Natural killer cell (primary cell): ENCODE results near the gene CHCHD5. TPM values are rescaled to one million over a fixed set of nuclear protein-coding genes. Genes with fewer than 3 reads are reported as not detected.

ENCODE experiments used
- ATAC-seq, 3 donors: fragments of 150-1000 bp in 2 of 3; fragments of 200-7000 bp in 1 of 3; cut with Tn5 transposase; 1 replicate in 1 of 3; 2 replicates in 2 of 3; pipeline ENCODE4 v1.10.0; 2021; ENCODE audit warnings: mild to moderate bottlenecking in 2 of 3, moderate library complexity in 2 of 3
- DNase-seq, 2 donors: peaks; one replicate each; pipeline versions ENCODE4 v3.0.0 to v3.0.0-alpha.2; 2013 to 2021; ENCODE audit warnings: mixed read lengths in 1 of 2
- H3K27ac ChIP-seq: one replicate; pipeline ENCODE4 v1.5.1; 2013; ENCODE audit warnings: mild to moderate bottlenecking, low read length
- H3K27me3 ChIP-seq: one replicate; pipeline ENCODE4 v1.6.1; 2013; ENCODE audit warnings: low read length; ENCODE audit not compliant: control insufficient read depth, insufficient read depth
- H3K36me3 ChIP-seq: one replicate; pipeline ENCODE4 v1.6.1; 2013; ENCODE audit warnings: low read length; ENCODE audit not compliant: control insufficient read depth, insufficient read depth
- H3K4me1 ChIP-seq: one replicate; pipeline ENCODE4 v1.6.1; 2013; ENCODE audit warnings: low read length; ENCODE audit not compliant: control insufficient read depth, insufficient read depth
- H3K4me3 ChIP-seq: one replicate; pipeline ENCODE4 v1.5.1; 2013; ENCODE audit warnings: low read length
- H3K9me3 ChIP-seq: one replicate; pipeline ENCODE4 v1.6.1; 2013; ENCODE audit warnings: low read length; ENCODE audit not compliant: control insufficient read depth, insufficient read depth
- H3K27ac Mint-ChIP-seq, 2 donors: one replicate each; pipeline ENCODE4 v1.8.0; 2022; ENCODE audit warnings: mild to moderate bottlenecking in 2 of 2, mixed read lengths in 2 of 2, moderate library complexity in 1 of 2
- H3K27me3 Mint-ChIP-seq, 2 donors: one replicate each; pipeline ENCODE4 v1.8.0; 2022; ENCODE audit warnings: low read depth in 2 of 2, mixed read lengths in 2 of 2
- H3K36me3 Mint-ChIP-seq: one replicate; pipeline ENCODE4 v1.8.0; 2022; ENCODE audit warnings: mixed read lengths
- H3K4me1 Mint-ChIP-seq, 2 donors: one replicate each; pipeline ENCODE4 v1.8.0; 2022; ENCODE audit warnings: mixed read lengths in 2 of 2
- H3K4me3 Mint-ChIP-seq: one replicate; pipeline ENCODE4 v1.8.0; 2022; ENCODE audit warnings: mild to moderate bottlenecking, moderate library complexity, mixed read lengths
- H3K9me3 Mint-ChIP-seq, 2 donors: one replicate each; pipeline ENCODE4 v1.8.0; 2022; ENCODE audit warnings: mixed read lengths in 2 of 2
- WGBS: methylation state at CpG from one replicate; pipeline ENCODE4 v1.1.7; 2013; ENCODE audit warnings: missing lambda C conversion rate; ENCODE audit not compliant: insufficient coverage; 5-methylcytosine and 5-hydroxymethylcytosine counted together
- intact Hi-C: fragments of 100-400 bp; cut with micrococcal nuclease; formaldehyde crosslinking; loops from one replicate; pipeline ENCODE4 v1.14.2; 2022
- total RNA-seq, 4 donors: library from RNA; stranded (reverse); fragments of 120-200 nt in 1 of 4; gene quantifications; one replicate each; pipeline versions ENCODE4 v1.2.3 to v1.2.4, GENCODE V29; 2013 to 2022
- TF ChIP-seq, protein P1 (sequence below): fragments of 200-600 bp; IDR thresholded peaks from one replicate; pipeline ENCODE4 v1.8.0; 2022; ENCODE audit warnings: antibody characterized with exemption

CHCHD5 gene
- total RNA-seq, 3 donors from 2014 or later (not counting 1 experiment from before 2014, with no cell fraction given) = 21.9 to 24.1 (median 22.4) TPM

DNA sequence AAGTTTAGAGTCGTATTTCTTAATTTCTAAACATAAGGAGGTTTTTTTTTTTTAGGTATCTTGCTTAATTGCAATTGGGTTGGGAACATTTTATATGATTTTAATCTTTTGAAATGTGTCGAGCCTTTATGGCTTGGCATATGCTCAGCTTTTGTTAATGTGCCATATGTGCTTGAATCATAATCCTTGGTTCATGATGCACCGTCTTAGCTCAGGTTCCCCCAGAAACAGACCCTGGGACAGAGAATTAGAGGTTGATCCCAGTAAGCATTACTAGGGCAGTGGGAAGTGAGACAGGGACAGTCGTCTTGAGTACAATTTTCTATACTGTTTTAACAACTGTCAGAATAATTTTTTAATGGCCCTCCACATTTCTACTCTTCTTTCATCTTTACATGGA lies 9.3 kb downstream of the CHCHD5 start:
- no peak overlapping the region for H3K27ac Mint-ChIP-seq
- H3K4me1 ChIP-seq = no peaks in the 10 kb centered on the region
- peaks cover 7% of the 10 kb centered on the region for H3K36me3 ChIP-seq
- H3K9me3 Mint-ChIP-seq = no peaks in the 10 kb centered on the region
- no peak overlapping the region for H3K27ac ChIP-seq
- no peak for ATAC-seq
- WGBS = 100% methylated on average over 3 of the region's 4 CpGs
- TF ChIP-seq, protein P1, sequence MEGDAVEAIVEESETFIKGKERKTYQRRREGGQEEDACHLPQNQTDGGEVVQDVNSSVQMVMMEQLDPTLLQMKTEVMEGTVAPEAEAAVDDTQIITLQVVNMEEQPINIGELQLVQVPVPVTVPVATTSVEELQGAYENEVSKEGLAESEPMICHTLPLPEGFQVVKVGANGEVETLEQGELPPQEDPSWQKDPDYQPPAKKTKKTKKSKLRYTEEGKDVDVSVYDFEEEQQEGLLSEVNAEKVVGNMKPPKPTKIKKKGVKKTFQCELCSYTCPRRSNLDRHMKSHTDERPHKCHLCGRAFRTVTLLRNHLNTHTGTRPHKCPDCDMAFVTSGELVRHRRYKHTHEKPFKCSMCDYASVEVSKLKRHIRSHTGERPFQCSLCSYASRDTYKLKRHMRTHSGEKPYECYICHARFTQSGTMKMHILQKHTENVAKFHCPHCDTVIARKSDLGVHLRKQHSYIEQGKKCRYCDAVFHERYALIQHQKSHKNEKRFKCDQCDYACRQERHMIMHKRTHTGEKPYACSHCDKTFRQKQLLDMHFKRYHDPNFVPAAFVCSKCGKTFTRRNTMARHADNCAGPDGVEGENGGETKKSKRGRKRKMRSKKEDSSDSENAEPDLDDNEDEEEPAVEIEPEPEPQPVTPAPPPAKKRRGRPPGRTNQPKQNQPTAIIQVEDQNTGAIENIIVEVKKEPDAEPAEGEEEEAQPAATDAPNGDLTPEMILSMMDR = no peak
- no peaks in the 10 kb centered on the region for H3K27me3 ChIP-seq
- no peak for DNase-seq
- H3K4me3 Mint-ChIP-seq = no peak overlapping the region
- no peaks in the 10 kb centered on the region for H3K4me1 Mint-ChIP-seq
- H3K4me3 ChIP-seq = no peak overlapping the region
- intact Hi-C loops = no loop called here
- no peaks in the 10 kb centered on the region for H3K9me3 ChIP-seq
- no peaks in the 10 kb centered on the region for H3K36me3 Mint-ChIP-seq
- no peaks in the 10 kb centered on the region for H3K27me3 Mint-ChIP-seq

DNA sequence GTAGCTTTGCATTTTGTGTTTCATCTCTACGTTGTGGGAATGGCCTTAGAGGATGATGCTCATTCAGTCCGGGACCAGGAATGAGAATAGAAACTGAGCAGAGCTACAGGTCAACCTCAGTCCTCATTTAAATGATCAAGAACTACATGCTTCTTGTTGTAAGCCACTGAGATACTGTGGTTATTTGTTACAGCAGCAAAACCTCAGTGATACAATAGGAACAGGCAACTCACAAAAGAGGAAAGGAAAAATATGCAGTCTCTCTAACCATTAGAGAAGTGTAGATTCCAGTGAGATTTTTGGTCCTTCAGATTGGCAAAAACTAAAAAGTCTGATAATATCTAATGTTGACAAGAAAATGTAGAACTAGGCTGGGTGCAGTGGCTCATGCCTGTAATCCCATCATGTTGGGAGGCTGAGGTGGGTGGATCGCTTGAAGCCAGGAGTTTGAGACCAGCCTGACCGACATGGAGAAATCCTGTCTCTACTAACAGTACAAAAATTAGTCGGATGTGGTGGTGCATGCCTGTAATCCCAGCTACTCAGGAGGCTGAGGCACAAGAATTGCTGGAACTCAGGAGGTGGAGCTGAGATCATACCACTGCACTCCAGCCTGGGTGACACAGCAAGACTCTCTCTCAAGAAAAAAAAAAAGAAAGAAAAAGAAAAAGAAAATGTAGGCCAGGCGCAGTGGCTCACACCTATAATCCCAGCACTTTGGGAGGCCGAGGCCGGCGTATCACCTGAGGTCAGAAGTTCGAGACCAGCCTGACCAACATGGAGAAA lies 13.3 kb downstream of the CHCHD5 start:
- H3K36me3 ChIP-seq = no peaks in the 10 kb centered on the region

DNA sequence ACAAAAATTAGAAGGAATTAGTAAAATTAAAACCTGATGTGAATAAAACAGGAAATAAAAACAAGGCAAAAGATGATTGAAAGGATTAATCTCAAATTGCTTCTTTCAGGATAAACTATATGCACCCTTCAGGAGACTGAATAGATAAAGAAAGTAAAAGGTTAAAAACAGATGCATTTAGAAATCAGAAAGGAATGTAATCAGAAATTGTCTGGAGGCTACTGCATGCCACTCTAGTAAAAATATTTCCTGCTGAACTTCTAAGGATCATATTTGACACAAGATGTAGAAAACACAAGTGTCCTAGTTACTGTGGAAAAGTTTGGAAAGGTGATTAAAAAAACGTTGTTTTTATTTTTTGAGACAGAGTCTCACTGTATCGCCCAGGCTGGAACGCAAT lies 16.2 kb downstream of the CHCHD5 start:
- intact Hi-C loops = loop anchor here (1.0 to 10.0 kb wide), 3 partner anchors 91 to 344 kb away; no protein-coding TSS in a partner anchor
- Mint-ChIP-seq H3K27ac (peak overlapping the region in 1 of 2 donors; percentile 74), H3K36me3 (no peaks in the 10 kb centered on the region)

More for the DNA sequence above, 13.3 kb downstream of the CHCHD5 start:
- H3K36me3 Mint-ChIP-seq = no peaks in the 10 kb centered on the region
- intact Hi-C loops = no loop called here
- H3K4me3 ChIP-seq = no peak overlapping the region
- no peaks in the 10 kb centered on the region for H3K27me3 Mint-ChIP-seq
- H3K4me1 ChIP-seq = peaks cover 7% of the 10 kb centered on the region
- H3K4me1 Mint-ChIP-seq = peaks cover 8 to 9% of the 10 kb centered on the region in 2 donors
- WGBS = 93% methylated on average over 9 of the region's 10 CpGs
- H3K27ac ChIP-seq = no peak overlapping the region
- H3K9me3 ChIP-seq = no peaks in the 10 kb centered on the region
- H3K27me3 ChIP-seq = no peaks in the 10 kb centered on the region
- ATAC-seq (no peak), DNase-seq (no peak)
- no peaks in the 10 kb centered on the region for H3K9me3 Mint-ChIP-seq
- TF ChIP-seq, protein P1 = no peak
- no peak overlapping the region for H3K4me3 Mint-ChIP-seq
- no peak overlapping the region for H3K27ac Mint-ChIP-seq

More for the DNA sequence above, 16.2 kb downstream of the CHCHD5 start:
- Histone ChIP-seq H3K9me3 (no peaks in the 10 kb centered on the region), H3K27me3 (no peaks in the 10 kb centered on the region), H3K27ac (no peak overlapping the region), H3K4me3 (no peak overlapping the region), H3K4me1 (peaks cover 7% of the 10 kb centered on the region), H3K36me3 (no peaks in the 10 kb centered on the region)
- TF ChIP-seq, protein P1 = no peak
- Mint-ChIP-seq H3K4me1 (peaks cover 8 to 10% of the 10 kb centered on the region in 2 donors), H3K9me3 (no peaks in the 10 kb centered on the region), H3K4me3 (no peak overlapping the region), H3K27me3 (no peaks in the 10 kb centered on the region)
- DNase-seq (no peak), ATAC-seq (no peak)
- WGBS = 96% methylated on average over 3 of the region's 3 CpGs
